ENCODE results near the gene SPIRE2. TPM values are rescaled to one million over a fixed set of nuclear protein-coding genes. Genes with fewer than 3 reads are reported as not detected.
A peak's percentile ranks its signal among the peaks of the same experiment; 100 is the strongest.
"Not testable (repeated sequence)": the region's sequence is repeated elsewhere in the genome, so short reads cannot be mapped to it uniquely, and the experiment has no call there.

SPIRE2 gene
- total and polyA plus RNA-seq, 2 of the 13 experiments (the other 11 are each of a cell fraction or from before 2014, with no cell fraction given): 13.3 to 37.5 TPM

- ATAC-seq; H3K36me3 ChIP-seq (replicated peaks in 1 of 2; ENCODE audit: control insufficient read depth in 1 of 2, insufficient read depth in 2 of 2, low read length in 2 of 2); H2AFZ ChIP-seq (ENCODE audit: low read length); H3K27me3 ChIP-seq (ENCODE audit: control insufficient read depth in 1 of 2, insufficient read depth in 2 of 2, low read length in 2 of 2); H3K79me2 ChIP-seq (ENCODE audit: insufficient read depth, low read length); CTCF ChIA-PET (ENCODE audit: low intra/inter-chr PET ratio, low total read pairs); H3K9me3 ChIP-seq (ENCODE audit: low read length); BruUV-seq (replicated peaks); H3K4me3 ChIP-seq (replicated peaks in 1 of 3; ENCODE audit: insufficient read depth in 1 of 3, low read depth in 2 of 3, low read length in 3 of 3); H4K20me1 ChIP-seq (ENCODE audit: insufficient read depth, low read length); in situ Hi-C loops (cut with HindIII; ENCODE audit: extremely low pct_ligation_motif_present, low pct_unique_long_range_greater_than_20kb); TF ChIP-seq NONO (IDR thresholded peaks at IDR 0.05): not testable (repeated sequence)
- Histone ChIP-seq H3K4me2 (ENCODE audit: low read depth, low read length) (peak overlapping the region; percentile 93; the same call in 1 of the 2 replicates), H3K4me1 (ENCODE audit: insufficient read depth, low read length) (peaks cover 61% of the 10 kb centered on the region), H3K27ac (ENCODE audit: extremely low read length, insufficient read depth, low read length) (peak overlapping the region; percentile 87), H3K9ac (ENCODE audit: insufficient read depth, low read depth, low read length) (peak overlapping the region; percentile 74; the same call in 1 of the 2 replicates)
- POLR2A ChIA-PET: interaction anchor here (2.9 to 3.3 kb wide), 4 partner anchors 9 to 37 kb away, joined by 19 to 111 read pairs (median 50); partner anchors contain the start of genes FANCA and TCF25
- WGBS (ENCODE audit: low lambda C conversion rate): 49% methylated on average over 15 of the region's 15 CpGs
- peak; percentile 58 for DNase-seq (ENCODE audit: low spot score)
- intact Hi-C loops (cut with micrococcal nuclease; ENCODE audit: unreplicated experiment): loop anchor here (2.0 to 5.0 kb wide), 2 partner anchors 14 to 36 kb away; partner anchors contain the start of gene TCF25
- peak; percentile 48 for FAIRE-seq
- TF ChIP-seq JARID2 (CRISPR knock-in tag; IDR thresholded peaks at IDR 0.05; ENCODE audit: insufficient replicate concordance): peak; percentile 14
- peak; percentile 37; the same call in 1 of the 2 replicates for TF ChIP-seq HMG20A (CRISPR knock-in tag; IDR thresholded peaks at IDR 0.05; ENCODE audit: borderline replicate concordance)
- TF ChIP-seq SOX5 (CRISPR knock-in tag; IDR thresholded peaks at IDR 0.05; ENCODE audit: borderline replicate concordance): peak; percentile 62; the same call in 1 of the 2 replicates
- TF ChIP-seq ZMYM3 (CRISPR knock-in tag; IDR thresholded peaks at IDR 0.05): 0 out of 2 replicates have a peak, but pooled peaks have one; percentile 30
- 0 out of 2 replicates have a peak, but pooled peaks have one; percentile 8 for TF ChIP-seq ZNF724P (CRISPR knock-in tag; IDR thresholded peaks at IDR 0.05; ENCODE audit: borderline replicate concordance)
- peak; percentile 97 for TF ChIP-seq ZNF460 (CRISPR knock-in tag; IDR thresholded peaks at IDR 0.05; ENCODE audit: borderline replicate concordance)
- 0 out of 2 replicates have a peak, but pooled peaks have one; percentile 44 for TF ChIP-seq CHD4 (IDR thresholded peaks at IDR 0.05; ENCODE audit: borderline replicate concordance, low read length)
- 0 out of 2 replicates have a peak, but pooled peaks have one; percentile 21 for TF ChIP-seq ZSCAN31 (CRISPR knock-in tag; IDR thresholded peaks at IDR 0.05; ENCODE audit: low read depth)
- 0 out of 2 replicates have a peak, but pooled peaks have one; percentile 29 for TF ChIP-seq NONO (CRISPR knock-in tag; conservative IDR thresholded peaks at IDR 0.05)
- TF ChIP-seq MED1 (CRISPR knock-in tag; IDR thresholded peaks at IDR 0.05): peak; percentile 23; the same call in 1 of the 2 replicates
- TF ChIP-seq TEAD3 (CRISPR knock-in tag; optimal IDR thresholded peaks at IDR 0.05; ENCODE audit: borderline replicate concordance): peak; percentile 66
- TF ChIP-seq NR2F1 (CRISPR knock-in tag; IDR thresholded peaks at IDR 0.05): peak; percentile 87 to 94
- TF ChIP-seq ZBTB4 (CRISPR knock-in tag; IDR thresholded peaks at IDR 0.05; ENCODE audit: borderline replicate concordance): peak; percentile 88; the same call in 1 of the 2 replicates
- peak; percentile 41; the same call in 1 of the 2 replicates for TF ChIP-seq ELF3 (CRISPR knock-in tag; IDR thresholded peaks at IDR 0.05)
- 0 out of 2 replicates have a peak, but pooled peaks have one; percentile 3 for TF ChIP-seq HOXA3 (CRISPR knock-in tag; IDR thresholded peaks at IDR 0.05)
- peak; percentile 32; the same call in 1 of the 2 replicates for TF ChIP-seq ZNF331 (CRISPR knock-in tag; IDR thresholded peaks at IDR 0.05)
- peak; percentile 68 for TF ChIP-seq NR2F2 (IDR thresholded peaks at IDR 0.05; ENCODE audit: borderline replicate concordance, low read depth)
- TF ChIP-seq ZNF441 (CRISPR knock-in tag; IDR thresholded peaks at IDR 0.05; ENCODE audit: borderline replicate concordance): 0 out of 2 replicates have a peak, but pooled peaks have one; percentile 13
- TF ChIP-seq RARG (CRISPR knock-in tag; IDR thresholded peaks at IDR 0.05; ENCODE audit: low read depth): 0 out of 2 replicates have a peak, but pooled peaks have one; percentile 29
- peak; percentile 48; the same call in 1 of the 2 replicates for TF ChIP-seq ZC3H13 (CRISPR knock-in tag; IDR thresholded peaks at IDR 0.05)
- TF ChIP-seq ZBTB38 (CRISPR knock-in tag; IDR thresholded peaks at IDR 0.05): peak; percentile 81; the same call in 1 of the 2 replicates
- peak; percentile 57 for TF ChIP-seq SAP130 (CRISPR knock-in tag; IDR thresholded peaks at IDR 0.05; ENCODE audit: low read depth)
- 0 out of 2 replicates have a peak, but pooled peaks have one; percentile 38 for TF ChIP-seq ZNF816 (CRISPR knock-in tag; IDR thresholded peaks at IDR 0.05; ENCODE audit: borderline replicate concordance)
Observed at GRCh38 chr16:89836484-89836883, 8.2 kb downstream of the SPIRE2 start.

All from HepG2 (cell line).